GM21529 (cell line): ENCODE measurements around the gene STK11IP.

Experiments used
- ATAC-seq: cut with Tn5 transposase; IDR thresholded peaks from one replicate; pipeline ENCODE4 v1.9.1; 2021; ENCODE audit not compliant: unreplicated experiment

The STK11IP gene

DNA sequence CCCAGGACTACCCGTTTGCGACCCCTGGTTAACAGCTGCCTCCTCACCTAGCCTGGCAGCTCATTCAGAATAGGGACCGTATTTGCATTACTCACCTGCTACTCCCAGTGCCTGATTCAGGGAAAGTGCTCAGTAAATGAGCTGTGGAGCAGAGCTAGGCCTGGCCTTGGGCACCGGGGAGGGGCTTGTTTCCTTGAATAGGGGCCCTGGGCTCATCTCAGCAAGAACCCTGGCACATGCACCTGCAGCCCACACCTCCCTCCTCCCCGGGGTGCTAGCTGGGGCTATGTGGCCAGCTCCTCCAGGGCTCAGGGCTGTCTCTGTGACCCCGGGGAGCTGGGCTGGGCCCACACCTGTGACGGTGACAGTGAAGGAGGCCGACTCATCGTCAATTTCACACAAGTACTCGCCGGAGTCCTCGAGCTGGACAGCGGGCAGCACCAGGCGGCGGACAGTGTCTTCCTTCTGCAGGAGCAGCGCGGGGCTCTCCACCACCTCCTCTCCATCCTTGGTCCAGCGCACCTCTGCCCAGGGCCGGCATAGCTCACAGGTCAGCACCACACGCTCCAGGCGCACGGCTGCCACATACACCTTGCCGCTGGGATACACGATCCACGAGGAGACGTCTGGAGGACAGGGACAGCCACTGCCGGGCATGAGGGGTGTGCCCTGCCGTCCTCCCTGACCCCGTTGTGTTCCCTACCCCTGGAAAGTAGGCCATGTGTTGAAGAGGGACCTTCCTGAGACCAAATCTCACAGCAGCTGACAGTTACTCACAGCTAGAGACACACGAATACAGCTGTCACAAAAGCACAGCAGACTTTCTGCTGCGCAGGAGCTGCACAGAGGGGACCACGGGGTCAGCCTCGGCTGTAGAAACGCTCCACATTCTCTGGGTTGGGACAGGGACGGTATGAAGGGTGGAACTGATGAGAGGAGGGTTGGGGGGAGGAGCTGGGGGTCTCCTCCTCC, 35.3 kb upstream of the STK11IP start:
- ATAC-seq = no peak

- no peak for ATAC-seq
Observed at GRCh38 chr2:219563271-219563928, 34.3 kb upstream of the STK11IP start.

DNA sequence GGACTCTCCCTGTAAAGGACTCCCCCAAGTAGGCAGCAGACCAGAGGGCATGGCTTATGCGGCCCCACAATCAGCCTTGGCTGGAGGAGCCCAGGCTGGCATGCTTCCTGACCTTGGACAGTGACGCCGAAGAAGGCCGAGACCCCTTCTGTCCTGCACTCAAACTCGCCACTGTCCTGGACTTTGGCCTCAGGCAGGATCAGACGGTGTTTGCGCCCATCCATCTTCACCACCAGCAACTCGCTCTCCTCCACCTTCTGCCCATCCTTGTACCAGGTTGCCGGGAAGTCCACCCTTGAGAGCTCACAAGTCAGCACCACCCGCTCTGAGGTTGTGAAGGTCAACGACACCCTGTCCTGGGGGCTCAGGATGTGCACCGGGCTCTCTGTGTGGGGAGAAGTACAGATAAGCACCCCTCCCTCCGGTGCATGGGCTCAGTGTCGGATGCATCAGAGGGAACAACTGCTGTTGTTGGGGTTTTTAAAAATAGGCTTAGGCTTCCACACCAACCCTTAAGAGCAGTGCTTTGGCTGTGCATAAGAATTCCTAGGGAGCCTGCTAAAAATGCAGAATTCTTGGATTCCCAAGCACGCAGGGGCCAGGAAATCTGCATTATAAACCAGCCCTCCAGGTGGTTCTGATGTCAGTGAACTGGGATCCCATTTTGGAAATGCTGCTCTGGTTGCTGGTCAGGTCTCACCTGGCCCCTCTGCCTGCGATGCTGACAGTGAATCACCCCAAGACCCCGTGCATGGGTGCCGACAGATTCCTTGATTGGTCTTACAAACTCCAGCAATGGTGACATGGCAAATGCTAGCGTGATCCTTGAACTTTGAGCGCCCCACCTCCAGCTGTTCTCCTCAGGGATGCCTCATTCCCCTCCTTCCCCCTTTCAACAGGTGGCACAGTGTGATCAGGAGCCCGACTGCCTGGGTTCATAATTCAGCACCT, 32.3 kb upstream of the STK11IP start:
- no peak for ATAC-seq

DNA sequence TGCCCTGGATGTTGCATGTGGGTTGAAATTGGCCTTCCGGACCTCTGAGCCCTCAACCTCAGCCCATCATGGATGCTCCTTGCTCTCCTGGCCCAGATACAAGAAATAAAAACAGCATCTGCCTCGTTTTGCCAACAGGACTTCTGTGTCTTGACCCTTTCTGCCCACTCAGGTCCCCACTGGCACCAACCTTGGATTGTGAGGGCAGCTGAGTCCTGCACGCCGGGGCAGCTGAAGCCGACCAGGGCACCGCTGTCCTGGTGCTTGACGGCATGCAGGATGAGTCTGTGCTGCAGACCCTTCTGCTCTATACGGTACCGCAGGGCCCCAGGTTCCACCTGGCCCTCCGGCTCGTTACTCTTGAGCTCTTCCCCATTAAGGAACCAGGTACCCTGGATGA, 31.0 kb upstream of the STK11IP start:
- no peak for ATAC-seq

DNA sequence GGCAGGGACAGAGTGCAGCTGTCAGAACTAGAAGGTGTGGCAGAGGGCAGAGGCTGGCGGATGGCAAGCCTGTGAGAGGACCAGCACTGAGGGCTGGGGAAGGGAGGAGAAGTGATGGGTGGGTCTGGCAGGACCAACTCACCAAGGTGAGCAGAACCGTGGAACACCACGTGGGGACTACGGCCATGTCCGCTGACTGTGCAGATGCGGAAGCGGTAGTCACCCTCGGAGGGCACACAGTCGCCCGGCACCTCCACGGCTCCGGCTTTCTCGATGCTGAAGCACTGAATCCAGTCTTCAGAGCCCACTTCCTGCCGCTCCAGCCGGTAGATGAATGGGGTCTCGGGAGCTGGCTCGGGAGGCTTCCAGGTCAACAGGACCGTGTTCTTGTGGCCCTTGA, 30.5 kb upstream of the STK11IP start:
- ATAC-seq = no peak

- ATAC-seq = no peak
Observed at GRCh38 chr2:219567791-219568361, 29.8 kb upstream of the STK11IP start.

GRCh38 chr2:219569041-219569440, 28.6 kb upstream of the STK11IP start:
- ATAC-seq = no peak

- ATAC-seq = no peak
Observed at GRCh38 chr2:219569635-219570034, 28.0 kb upstream of the STK11IP start.

GRCh38 chr2:219570194-219570923, 27.3 kb upstream of the STK11IP start:
- no peak for ATAC-seq

DNA sequence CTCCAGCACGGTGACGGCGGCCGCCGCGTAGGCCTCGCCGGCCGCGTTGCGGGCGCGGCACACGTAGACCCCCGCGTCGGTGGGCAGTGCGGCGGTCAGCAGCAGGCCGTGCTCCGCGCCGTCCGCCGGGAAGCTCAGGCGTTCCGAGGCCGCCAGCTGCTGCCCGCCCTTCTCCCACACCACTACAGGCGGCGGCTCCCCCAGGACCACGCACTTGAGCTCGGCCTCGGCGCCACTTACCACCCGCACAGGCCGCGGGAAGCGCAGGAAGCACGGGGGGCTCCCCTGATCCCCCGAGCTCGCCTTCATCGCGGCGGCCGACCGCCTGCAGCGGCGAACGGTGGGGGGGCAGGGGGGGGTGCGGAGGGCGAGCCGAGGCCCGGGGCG, 26.7 kb upstream of the STK11IP start:
- ATAC-seq = no peak

- ATAC-seq = no peak
Observed at GRCh38 chr2:219571311-219572236, 26.1 kb upstream of the STK11IP start, which contains the start of gene OBSL1. TSS of gene OBSL1 (minus strand) at chr2:219571539. CDS start at chr2:219571232, 307 bp downstream.

DNA sequence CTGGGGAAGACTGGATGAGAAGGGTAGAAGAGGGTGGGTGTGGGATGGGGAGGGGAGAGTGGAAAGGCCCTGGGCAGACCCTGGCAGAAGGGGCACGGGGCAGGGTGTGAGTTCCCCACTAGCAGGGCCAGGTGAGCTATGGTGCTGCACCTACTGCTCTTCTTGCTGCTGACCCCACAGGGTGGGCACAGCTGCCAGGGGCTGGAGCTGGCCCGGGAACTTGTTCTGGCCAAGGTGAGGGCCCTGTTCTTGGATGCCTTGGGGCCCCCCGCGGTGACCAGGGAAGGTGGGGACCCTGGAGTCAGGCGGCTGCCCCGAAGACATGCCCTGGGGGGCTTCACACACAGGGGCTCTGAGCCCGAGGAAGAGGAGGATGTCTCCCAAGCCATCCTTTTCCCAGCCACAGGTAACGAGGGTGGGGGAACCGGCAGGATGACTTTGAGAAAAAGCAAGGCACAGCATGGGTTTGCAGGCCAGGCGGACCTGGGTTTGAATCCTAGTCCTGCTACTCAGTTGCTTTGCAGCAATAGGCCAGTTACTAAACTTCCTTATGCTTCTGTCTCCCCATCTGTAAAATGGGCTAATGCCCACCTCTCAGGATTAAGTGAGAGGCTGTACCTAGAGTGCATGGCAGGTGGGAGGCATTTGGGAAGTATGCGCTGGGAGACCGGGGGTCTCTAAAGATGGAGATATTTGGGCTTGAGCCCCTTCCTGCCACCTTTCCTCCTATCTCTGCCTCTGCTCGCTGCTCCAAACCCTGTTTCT, 25.2 kb upstream of the STK11IP start, which contains the start of gene INHA:
INHA (plus strand) TSS at position 74 of the 765 bp plus-strand sequence; CDS start at position 139, 65 bp downstream.
- ATAC-seq = no peak

- ATAC-seq = no peak
Observed at GRCh38 chr2:219573166-219573565, 24.5 kb upstream of the STK11IP start.

DNA sequence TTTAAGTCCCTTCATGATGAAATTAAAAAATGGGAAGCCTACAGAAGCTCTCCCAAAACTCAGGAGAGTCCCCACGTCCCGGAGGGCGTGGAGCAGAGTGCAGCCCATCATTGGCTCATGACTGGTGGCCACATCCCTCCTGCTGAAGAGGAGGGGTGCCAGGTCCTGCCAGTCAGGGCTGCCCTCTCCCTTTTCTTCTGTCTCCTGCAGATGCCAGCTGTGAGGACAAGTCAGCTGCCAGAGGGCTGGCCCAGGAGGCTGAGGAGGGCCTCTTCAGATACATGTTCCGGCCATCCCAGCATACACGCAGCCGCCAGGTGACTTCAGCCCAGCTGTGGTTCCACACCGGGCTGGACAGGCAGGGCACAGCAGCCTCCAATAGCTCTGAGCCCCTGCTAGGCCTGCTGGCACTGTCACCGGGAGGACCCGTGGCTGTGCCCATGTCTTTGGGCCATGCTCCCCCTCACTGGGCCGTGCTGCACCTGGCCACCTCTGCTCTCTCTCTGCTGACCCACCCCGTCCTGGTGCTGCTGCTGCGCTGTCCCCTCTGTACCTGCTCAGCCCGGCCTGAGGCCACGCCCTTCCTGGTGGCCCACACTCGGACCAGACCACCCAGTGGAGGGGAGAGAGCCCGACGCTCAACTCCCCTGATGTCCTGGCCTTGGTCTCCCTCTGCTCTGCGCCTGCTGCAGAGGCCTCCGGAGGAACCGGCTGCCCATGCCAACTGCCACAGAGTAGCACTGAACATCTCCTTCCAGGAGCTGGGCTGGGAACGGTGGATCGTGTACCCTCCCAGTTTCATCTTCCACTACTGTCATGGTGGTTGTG, 23.0 kb upstream of the STK11IP start:
- no peak for ATAC-seq

DNA sequence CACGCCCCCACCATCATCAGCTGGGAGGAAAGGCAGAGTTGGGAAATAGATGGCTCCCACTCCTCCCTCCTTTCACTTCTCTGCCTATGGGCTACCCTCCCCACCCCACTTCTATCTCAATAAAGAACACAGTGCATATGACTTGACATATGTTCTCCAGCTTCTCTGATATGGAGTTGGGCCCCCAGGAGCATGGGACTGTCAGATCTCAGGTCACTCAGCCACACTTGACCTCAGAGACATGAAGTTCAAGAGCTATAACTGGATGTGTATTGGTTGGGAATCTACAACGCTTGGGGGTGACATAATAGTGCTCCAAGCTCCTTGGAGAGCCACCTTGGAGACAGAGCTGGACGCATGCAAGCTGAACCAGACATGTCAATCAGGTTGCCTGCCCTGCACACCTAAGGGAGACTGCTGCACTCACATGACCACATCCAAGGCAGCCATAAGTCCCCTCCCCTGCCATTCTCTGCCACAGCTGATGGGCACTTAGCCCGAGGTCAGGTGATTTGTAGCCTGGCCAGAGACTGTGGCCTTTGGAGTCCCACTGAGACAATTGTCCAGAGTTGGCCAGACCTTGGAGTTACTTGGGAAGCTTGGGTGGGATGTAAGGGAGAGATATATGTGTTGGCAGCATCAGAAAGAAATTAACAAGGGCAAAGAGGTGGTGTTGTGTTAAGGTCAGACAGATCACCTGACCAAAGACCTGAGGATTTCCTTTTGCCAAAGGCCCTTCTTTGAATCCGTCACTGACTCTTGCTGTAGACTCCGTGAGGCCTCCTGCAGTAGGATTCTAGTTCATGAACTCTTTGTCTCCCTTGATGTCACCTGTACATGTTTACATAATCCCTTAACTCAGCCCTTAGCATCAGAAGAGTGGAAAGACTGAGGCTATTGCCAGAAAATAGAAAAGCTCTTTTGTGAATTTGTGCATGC, 21.8 kb upstream of the STK11IP start:
- no peak for ATAC-seq
